ENCODE measurements around the gene NGFR.
"Not testable (repeated sequence)": the region's sequence is repeated elsewhere in the genome, so short reads cannot be mapped to it uniquely, and the experiment has no call there.

NGFR gene

GRCh38 chr17:49497148-49498028 is 2.3 kb downstream of the NGFR start:
- DNase-seq, result peak; percentile 16

- no peak for DNase-seq
These were observed 3.0 kb downstream of the NGFR start for GRCh38 chr17:49498029-49498615.

- DNase-seq, result no peak
These were observed 6.4 kb downstream of the NGFR start for GRCh38 chr17:49501496-49501895.

- no peak for DNase-seq
These were observed 7.2 kb downstream of the NGFR start for GRCh38 chr17:49502254-49502653.

- not testable (repeated sequence) for DNase-seq
These were observed 7.6 kb downstream of the NGFR start for GRCh38 chr17:49502680-49503079.

- no peak for DNase-seq
These were observed 9.3 kb downstream of the NGFR start for GRCh38 chr17:49504369-49504768.

GRCh38 chr17:49505854-49506253 is 10.8 kb downstream of the NGFR start:
- DNase-seq, result no peak

GRCh38 chr17:49506282-49506681 is 11.2 kb downstream of the NGFR start:
- no peak for DNase-seq

GRCh38 chr17:49508061-49508865 is 13.2 kb downstream of the NGFR start:
- DNase-seq, result no peak

- DNase-seq, result no peak
These were observed 13.9 kb downstream of the NGFR start for GRCh38 chr17:49508866-49509587.

GRCh38 chr17:49509588-49509917 is 14.5 kb downstream of the NGFR start:
- no peak for DNase-seq

GRCh38 chr17:49510059-49510719 is 15.1 kb downstream of the NGFR start:
- no peak for DNase-seq

- no peak for DNase-seq
These were observed 15.6 kb downstream of the NGFR start for GRCh38 chr17:49510720-49511110.

- no peak for DNase-seq
These were observed 16.7 kb downstream of the NGFR start for GRCh38 chr17:49511810-49512209.

GRCh38 chr17:49512296-49513043 is 17.4 kb downstream of the NGFR start:
- no peak for DNase-seq

GRCh38 chr17:49513044-49513395 is 17.9 kb downstream of the NGFR start:
- DNase-seq, result no peak

GRCh38 chr17:49513641-49514040 is 18.5 kb downstream of the NGFR start:
- no peak for DNase-seq

GRCh38 chr17:49514071-49514721 is 19.1 kb downstream of the NGFR start:
- DNase-seq, result no peak

GRCh38 chr17:49515196-49515770 is 20.2 kb downstream of the NGFR start:
- DNase-seq, result no peak

GRCh38 chr17:49516180-49516579 is 21.1 kb downstream of the NGFR start:
- no peak for DNase-seq
